H1 (cell line): ENCODE data around the gene TTC33. TPM values are rescaled to one million over a fixed set of nuclear protein-coding genes. Genes with fewer than 3 reads are reported as not detected.
"Not testable (repeated sequence)": the region's sequence is repeated elsewhere in the genome, so short reads cannot be mapped to it uniquely, and the experiment has no call there.

Experiments
- CTCF ChIA-PET: fragments of 300-600 bp; sonication (Branson Sonifier 250); formaldehyde crosslinking; loops from one replicate; lab custom pipeline; 2021; ENCODE audit not compliant: partially characterized antibody; lab: Charles Lee
- POLR2A ChIA-PET: fragments of 300-600 bp; sonication (Branson Sonifier 250); formaldehyde crosslinking; loops from one replicate; lab custom pipeline; 2021; ENCODE audit warnings: inconsistent platforms; ENCODE audit not compliant: partially characterized antibody; lab: Charles Lee
- DNase-seq, 2 experiments: peaks; one replicate each; pipeline versions ENCODE4 v3.0.0 to v3.0.0-alpha.2; 2010 to 2022; ENCODE audit warnings: low spot score in 2 of 2, low read depth in 1 of 2, mixed read lengths in 1 of 2
- FAIRE-seq: peaks from 2 replicates; lab custom pipeline; 2011; peaks lifted over from hg19 to GRCh38; lab: Jason Lieb, UNC
- H2AFZ ChIP-seq: 2 replicates; pipeline ENCODE4 v1.8.1; 2012; ENCODE audit warnings: low read length, inconsistent platforms
- H2AK5ac ChIP-seq: 2 replicates; pipeline ENCODE4 v1.6.1; 2013; ENCODE audit warnings: low read depth, low read length
- H2BK120ac ChIP-seq: replicated peaks from 2 replicates; pipeline ENCODE3; 2013; ENCODE audit warnings: low read depth, low read length, inconsistent platforms
- H2BK12ac ChIP-seq: 2 replicates; pipeline ENCODE4 v1.6.1; 2013; ENCODE audit warnings: low read depth, low read length
- H2BK15ac ChIP-seq: 2 replicates; pipeline ENCODE4 v1.6.1; 2013; ENCODE audit warnings: low read length
- H2BK20ac ChIP-seq: 2 replicates; pipeline ENCODE4 v1.6.1; 2013; ENCODE audit warnings: low read length
- H2BK5ac ChIP-seq: 2 replicates; pipeline ENCODE4 v1.6.1; 2013; ENCODE audit warnings: low read depth, low read length
- H3K14ac ChIP-seq: 2 replicates; pipeline ENCODE4 v1.6.1; 2013; ENCODE audit warnings: inconsistent platforms; ENCODE audit not compliant: insufficient read length
- H3K18ac ChIP-seq: 2 replicates; pipeline ENCODE4 v1.6.1; 2013; ENCODE audit warnings: low read length; ENCODE audit errors: extremely low read depth
- H3K23ac ChIP-seq: 2 replicates; pipeline ENCODE4 v1.6.1; 2013; ENCODE audit warnings: inconsistent platforms; ENCODE audit not compliant: insufficient read length
- H3K23me2 ChIP-seq: 2 replicates; pipeline ENCODE4 v1.6.1; 2013; ENCODE audit warnings: low read depth, low read length
- H3K27ac ChIP-seq: 2 replicates; pipeline ENCODE4 v1.6.1; 2011; ENCODE audit warnings: low read depth, low read length, inconsistent platforms
- H3K27me3 ChIP-seq, 4 experiments: replicated peaks in 1 of 4; 1 replicate in 1 of 4; 2 replicates in 3 of 4; pipeline versions ENCODE4 v1.6.1 to v1.8.1; 2011 to 2013; ENCODE audit warnings: low read length in 3 of 4, mild to moderate bottlenecking in 3 of 4, inconsistent platforms in 2 of 4, mixed read lengths in 2 of 4, moderate library complexity in 1 of 4; ENCODE audit not compliant: control insufficient read depth in 3 of 4, insufficient read depth in 3 of 4; ENCODE audit errors: extremely low read depth in 1 of 4
- H3K36me3 ChIP-seq, 4 experiments: 2 replicates each; pipeline versions ENCODE4 v1.6.1 to v1.8.1; 2011 to 2013; ENCODE audit warnings: mild to moderate bottlenecking in 4 of 4, low read length in 3 of 4, moderate library complexity in 2 of 4, control low read depth in 1 of 4, inconsistent platforms in 1 of 4; ENCODE audit not compliant: insufficient read depth in 4 of 4, control insufficient read depth in 2 of 4
- H3K4ac ChIP-seq: replicated peaks from 2 replicates; pipeline ENCODE3; 2013; ENCODE audit warnings: low read length, low read depth, mixed read lengths, inconsistent platforms; ENCODE audit not compliant: insufficient read length
- H3K4me1 ChIP-seq, 4 experiments: replicated peaks in 1 of 4; 1 replicate in 1 of 4; 2 replicates in 3 of 4; pipeline versions ENCODE4 v1.6.1 to v1.8.1; 2011 to 2013; ENCODE audit warnings: low read length in 3 of 4, inconsistent platforms in 2 of 4, mixed read lengths in 1 of 4; ENCODE audit not compliant: insufficient read depth in 4 of 4, control insufficient read depth in 3 of 4
- H3K4me2 ChIP-seq, 2 experiments: 2 replicates each; pipeline versions ENCODE4 v1.6.1 to v1.8.1; 2011 to 2013; ENCODE audit warnings: low read depth in 2 of 2, low read length in 2 of 2, control low read depth in 1 of 2, inconsistent platforms in 1 of 2, mild to moderate bottlenecking in 1 of 2; ENCODE audit not compliant: insufficient read depth in 1 of 2
- H3K4me3 ChIP-seq, 4 experiments: fragments of 200-600, 300-600 bp in 1 of 4; sonication (generic), shearing (Covaris generic), sonication (Bioruptor Twin) in 1 of 4; 2 replicates each; pipeline versions ENCODE4 v1.5.1 to v1.8.1; 2011 to 2016; ENCODE audit warnings: low read length in 4 of 4, low read depth in 3 of 4, control low read depth in 2 of 4, inconsistent platforms in 2 of 4, mild to moderate bottlenecking in 2 of 4, mixed read lengths in 1 of 4, moderate library complexity in 1 of 4; ENCODE audit not compliant: insufficient read depth in 2 of 4; ENCODE audit errors: extremely low read depth in 1 of 4
- H3K56ac ChIP-seq: replicated peaks from 2 replicates; pipeline ENCODE3; 2013; ENCODE audit warnings: low read depth, mild to moderate bottlenecking, mixed read lengths, low read length, inconsistent platforms; ENCODE audit not compliant: insufficient read length
- H3K79me1 ChIP-seq: 2 replicates; pipeline ENCODE4 v1.6.1; 2013; ENCODE audit warnings: low read depth, low read length, control low read depth
- H3K79me2 ChIP-seq, 2 experiments: 2 replicates each; pipeline versions ENCODE4 v1.6.1 to v1.8.1; 2012 to 2013; ENCODE audit warnings: low read length in 2 of 2, mild to moderate bottlenecking in 2 of 2, inconsistent platforms in 1 of 2; ENCODE audit not compliant: insufficient read depth in 2 of 2, control insufficient read depth in 1 of 2
- H3K9ac ChIP-seq, 4 experiments: replicated peaks in 1 of 4; 1 replicate in 1 of 4; 2 replicates in 3 of 4; pipeline versions ENCODE4 v1.6.1 to v1.8.1; 2011 to 2013; ENCODE audit warnings: low read depth in 3 of 4, low read length in 3 of 4, control low read depth in 2 of 4, mild to moderate bottlenecking in 2 of 4, moderate library complexity in 2 of 4, inconsistent platforms in 1 of 4; ENCODE audit errors: extremely low read depth in 1 of 4
- H3K9me3 ChIP-seq, 2 experiments: 2 replicates each; pipeline versions ENCODE4 v1.6.1 to v1.8.1; 2012 to 2013; ENCODE audit warnings: mild to moderate bottlenecking in 2 of 2, moderate library complexity in 2 of 2, control low read depth in 1 of 2, inconsistent platforms in 1 of 2, low read depth in 1 of 2, low read length in 1 of 2, mixed read lengths in 1 of 2; ENCODE audit not compliant: insufficient read depth in 2 of 2
- H4K20me1 ChIP-seq, 2 experiments: replicated peaks in 1 of 2; 2 replicates each; pipeline versions ENCODE3 to v1.8.1; 2011 to 2013; ENCODE audit warnings: inconsistent platforms in 2 of 2, low read length in 2 of 2, mild to moderate bottlenecking in 1 of 2; ENCODE audit not compliant: insufficient read depth in 2 of 2, control insufficient read depth in 1 of 2
- H4K5ac ChIP-seq: 2 replicates; pipeline ENCODE4 v1.6.1; 2013; ENCODE audit warnings: low read length, low read depth, mixed read lengths, inconsistent platforms; ENCODE audit not compliant: insufficient read length
- H4K8ac ChIP-seq: 2 replicates; pipeline ENCODE4 v1.8.0; 2013; ENCODE audit warnings: mild to moderate bottlenecking, moderate library complexity, low read length, inconsistent platforms; ENCODE audit not compliant: insufficient read depth; ENCODE audit errors: extremely low read depth
- H4K91ac ChIP-seq: replicated peaks from 2 replicates; pipeline ENCODE3; 2013; ENCODE audit warnings: low read length, mixed read lengths, inconsistent platforms; ENCODE audit not compliant: insufficient read length
- EZH2 ChIP-seq: fragments of 200-600 bp; sonication (generic); IDR thresholded peaks from 2 replicates; pipeline ENCODE4 v1.7.1; 2012; ENCODE audit warnings: low read depth, mild to moderate bottlenecking, moderate library complexity, low read length, inconsistent platforms; ENCODE audit not compliant: severe bottlenecking
- polyA plus RNA-seq, 7 experiments: library from polyadenylated mRNA; depleted of rRNA in 3 of 7; stranded (reverse) in 5 of 7; unstranded in 2 of 7; fragments of >200 nt in 5 of 7; fragments of 200-250 nt in 2 of 7; gene quantifications; 1 replicate in 5 of 7; 2 replicates in 1 of 7; 4 replicates in 1 of 7; pipeline versions ENCODE4 v1.2.1 to v1.2.3, GENCODE V29; 2011 to 2013; ENCODE audit warnings: missing spikeins in 2 of 7, mixed read lengths in 2 of 7
- total RNA-seq: library from RNA; stranded (reverse); fragmentation: NEBNext Ultra II Directional; extraction: Animal tissue kit (Norgen Biotek cat#: 25700); gene quantifications from 2 replicates; pipeline ENCODE4 v1.2.1, GENCODE V29; 2021

Gene TTC33
- total and polyA plus RNA-seq, 2 of the 8 experiments (the other 6 are each of a cell fraction or from before 2014, with no cell fraction given): 1.2 to 12.6 TPM

GRCh38 chr5:40714001-40714400 lies 41.8 kb downstream of the TTC33 start (continued):
- TF ChIP-seq EZH2: no peak
- TF ChIP-seq, all 59 proteins: peak for 0

- H3K4me3 ChIP-seq, CTCF ChIA-PET, H3K36me3 ChIP-seq, H4K5ac ChIP-seq, FAIRE-seq, H4K91ac ChIP-seq, H3K9ac ChIP-seq, POLR2A ChIA-PET, H3K56ac ChIP-seq, H3K4me2 ChIP-seq, H4K8ac ChIP-seq, H3K4me1 ChIP-seq, H2BK12ac ChIP-seq, H2AFZ ChIP-seq, H2BK20ac ChIP-seq, H3K79me1 ChIP-seq, H4K20me1 ChIP-seq, H3K27me3 ChIP-seq, H3K23me2 ChIP-seq, H3K23ac ChIP-seq, DNase-seq, H2BK15ac ChIP-seq, H2BK120ac ChIP-seq, H2BK5ac ChIP-seq, H3K14ac ChIP-seq, H3K79me2 ChIP-seq, H2AK5ac ChIP-seq, H3K27ac ChIP-seq, H3K4ac ChIP-seq, H3K9me3 ChIP-seq, H3K18ac ChIP-seq: not testable (repeated sequence)
Observed at GRCh38 chr5:40710575-40710974, 45.2 kb downstream of the TTC33 start.
